ENCODE results near the gene ZNF726. TPM values are rescaled to one million over a fixed set of nuclear protein-coding genes. Genes with fewer than 3 reads are reported as not detected.
"Not testable (repeated sequence)": the region's sequence is repeated elsewhere in the genome, so short reads cannot be mapped to it uniquely, and the experiment has no call there.

Gene ZNF726
- total RNA-seq, 2 donors from 2014 or later, result 0.27 to 0.63 TPM

GRCh38 chr19:23943411-23943810 lies 28.7 kb downstream of the ZNF726 start:
- Histone ChIP-seq H3K4me1 (ENCODE audit: control insufficient read depth in 1 of 2, low read depth in 2 of 2) (no peaks in the 10 kb centered on the region), H3K27ac (no peak overlapping the region), H3K4me3 (no peak overlapping the region), H3K27me3 (replicated peaks; ENCODE audit: insufficient read depth) (no peaks in the 10 kb centered on the region), H3K36me3 (no peaks in the 10 kb centered on the region), H3K9me3 (no peaks in the 10 kb centered on the region)
- no peak for TF ChIP-seq CTCF (IDR thresholded peaks at IDR 0.05)
- ATAC-seq (ENCODE audit: insufficient number of reproducible peaks, low FRiP score, low read depth) (no peak), DNase-seq (ENCODE audit: low spot score) (no peak)

- no peak overlapping the region for H3K4me3 ChIP-seq
- H3K27ac ChIP-seq, result no peak overlapping the region
- DNase-seq (ENCODE audit: low spot score) (no peak), ATAC-seq (ENCODE audit: insufficient number of reproducible peaks, low FRiP score, low read depth) (no peak)
- no peaks in the 10 kb centered on the region for H3K27me3 ChIP-seq (replicated peaks; ENCODE audit: insufficient read depth)
- no peaks in the 10 kb centered on the region for H3K9me3 ChIP-seq
- TF ChIP-seq CTCF (IDR thresholded peaks at IDR 0.05), result no peak
- H3K36me3 ChIP-seq, result no peaks in the 10 kb centered on the region
- H3K4me1 ChIP-seq (ENCODE audit: control insufficient read depth in 1 of 2, low read depth in 2 of 2), result no peaks in the 10 kb centered on the region
Measured at GRCh38 chr19:23946569-23946968, 31.9 kb downstream of the ZNF726 start.

GRCh38 chr19:23949611-23950010 lies 34.9 kb downstream of the ZNF726 start:
- Histone ChIP-seq H3K4me1 (ENCODE audit: control insufficient read depth in 1 of 2, low read depth in 2 of 2) (no peaks in the 10 kb centered on the region), H3K27ac (no peak overlapping the region), H3K36me3 (no peaks in the 10 kb centered on the region), H3K4me3 (no peak overlapping the region), H3K9me3 (no peaks in the 10 kb centered on the region), H3K27me3 (replicated peaks; ENCODE audit: insufficient read depth) (no peaks in the 10 kb centered on the region)
- DNase-seq (ENCODE audit: low spot score) (no peak), ATAC-seq (ENCODE audit: insufficient number of reproducible peaks, low FRiP score, low read depth) (no peak)
- no peak for TF ChIP-seq CTCF (IDR thresholded peaks at IDR 0.05)

GRCh38 chr19:23956051-23956450 lies 41.4 kb downstream of the ZNF726 start:
- H3K27ac ChIP-seq, result no peak overlapping the region
- H3K4me3 ChIP-seq, result no peak overlapping the region
- no peak for DNase-seq (ENCODE audit: low spot score)
- no peaks in the 10 kb centered on the region for H3K9me3 ChIP-seq
- ATAC-seq (ENCODE audit: insufficient number of reproducible peaks, low FRiP score, low read depth), result no peak
- H3K4me1 ChIP-seq (ENCODE audit: control insufficient read depth in 1 of 2, low read depth in 2 of 2), result no peaks in the 10 kb centered on the region
- no peak for TF ChIP-seq CTCF (IDR thresholded peaks at IDR 0.05)
- no peaks in the 10 kb centered on the region for H3K36me3 ChIP-seq
- H3K27me3 ChIP-seq (replicated peaks; ENCODE audit: insufficient read depth), result no peaks in the 10 kb centered on the region

DNA sequence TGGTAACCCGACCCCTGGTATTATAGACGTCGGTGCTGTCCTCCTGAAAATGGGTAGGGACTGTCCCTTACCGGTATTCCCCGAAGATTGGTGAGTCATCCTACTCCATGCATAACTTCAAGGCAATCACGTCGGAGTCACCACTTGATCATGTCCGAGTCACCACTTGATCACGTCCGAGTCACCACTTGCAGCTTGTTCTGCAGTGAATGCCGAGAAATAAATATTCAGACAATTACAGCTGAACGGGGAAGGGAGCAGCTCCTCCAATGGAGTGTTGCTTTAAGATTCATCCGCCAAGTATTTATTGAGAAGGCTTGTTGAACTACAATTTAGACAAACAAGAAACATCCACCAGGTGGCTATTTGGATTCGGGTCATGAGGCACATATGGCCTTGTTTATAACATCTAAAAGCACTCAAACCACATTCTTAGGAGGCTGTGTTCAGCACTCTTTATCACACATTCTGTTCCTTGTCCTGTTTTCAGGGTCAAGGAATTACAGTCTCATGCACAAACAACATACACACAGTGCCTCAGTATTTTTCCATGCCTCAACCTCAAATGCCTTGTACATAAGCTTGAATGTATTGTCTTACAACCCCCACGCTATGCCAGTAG lies 43.1 kb downstream of the ZNF726 start:
- no peak overlapping the region for H3K4me3 ChIP-seq
- no peak for ATAC-seq (ENCODE audit: insufficient number of reproducible peaks, low FRiP score, low read depth)
- H3K4me1 ChIP-seq (ENCODE audit: control insufficient read depth in 1 of 2, low read depth in 2 of 2), result no peaks in the 10 kb centered on the region
- H3K27me3 ChIP-seq (replicated peaks; ENCODE audit: insufficient read depth), result no peaks in the 10 kb centered on the region
- H3K9me3 ChIP-seq, result no peaks in the 10 kb centered on the region
- no peaks in the 10 kb centered on the region for H3K36me3 ChIP-seq
- no peak for DNase-seq (ENCODE audit: low spot score)
- no peak overlapping the region for H3K27ac ChIP-seq
- TF ChIP-seq CTCF (IDR thresholded peaks at IDR 0.05), result no peak

GRCh38 chr19:23963396-23963795 lies 48.7 kb downstream of the ZNF726 start:
- H3K36me3 ChIP-seq; ATAC-seq (ENCODE audit: insufficient number of reproducible peaks, low FRiP score, low read depth); H3K4me1 ChIP-seq (ENCODE audit: control insufficient read depth in 1 of 2, low read depth in 2 of 2); H3K9me3 ChIP-seq; H3K4me3 ChIP-seq; H3K27ac ChIP-seq; H3K27me3 ChIP-seq (replicated peaks; ENCODE audit: insufficient read depth); DNase-seq (ENCODE audit: low spot score): not testable (repeated sequence)

- H3K27ac ChIP-seq; H3K36me3 ChIP-seq; H3K4me3 ChIP-seq; H3K27me3 ChIP-seq (replicated peaks; ENCODE audit: insufficient read depth); DNase-seq (ENCODE audit: low spot score); ATAC-seq (ENCODE audit: insufficient number of reproducible peaks, low FRiP score, low read depth); H3K4me1 ChIP-seq (ENCODE audit: control insufficient read depth in 1 of 2, low read depth in 2 of 2); H3K9me3 ChIP-seq: not testable (repeated sequence)
Measured at GRCh38 chr19:23963881-23964280, 49.2 kb downstream of the ZNF726 start.

DNA sequence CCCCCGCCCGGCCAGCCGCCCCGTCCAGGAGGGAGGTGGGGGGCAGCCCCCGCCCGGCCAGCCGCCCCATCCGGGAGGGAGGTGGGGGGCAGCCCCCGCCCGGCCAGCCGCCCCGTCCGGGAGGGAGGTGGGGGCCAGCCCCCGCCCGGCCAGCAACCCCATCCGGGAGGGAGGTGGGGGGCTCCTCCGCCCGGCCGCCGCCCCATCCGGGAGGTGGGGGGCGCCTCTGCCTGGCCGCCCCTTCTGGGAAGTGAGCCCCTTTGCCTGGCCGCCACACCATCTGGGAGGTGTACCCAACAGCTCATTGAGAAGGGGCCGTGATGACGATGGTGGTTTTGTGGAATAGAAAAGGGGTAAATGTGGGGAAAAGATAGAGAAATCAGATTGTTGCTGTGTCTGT lies 49.6 kb downstream of the ZNF726 start:
- H3K9me3 ChIP-seq; DNase-seq (ENCODE audit: low spot score): not testable (repeated sequence)

More for the DNA sequence above, 49.6 kb downstream of the ZNF726 start:
- not testable (repeated sequence) for H3K27ac ChIP-seq; H3K36me3 ChIP-seq; H3K4me3 ChIP-seq; ATAC-seq (ENCODE audit: insufficient number of reproducible peaks, low FRiP score, low read depth); H3K4me1 ChIP-seq (ENCODE audit: control insufficient read depth in 1 of 2, low read depth in 2 of 2); H3K27me3 ChIP-seq (replicated peaks; ENCODE audit: insufficient read depth)
